ENCODE data around the gene MYO6.

The MYO6 gene

GRCh38 chr6:75766387-75766786, 17.3 kb downstream of the MYO6 start:
- DNase-seq = no peak

GRCh38 chr6:75770844-75771243, 21.8 kb downstream of the MYO6 start:
- no peak for DNase-seq

- DNase-seq = peak; percentile 12
Observed at GRCh38 chr6:75775219-75775618, 26.2 kb downstream of the MYO6 start.

GRCh38 chr6:75776461-75776860, 27.4 kb downstream of the MYO6 start:
- DNase-seq = no peak

- no peak for DNase-seq
Observed at GRCh38 chr6:75778757-75779156, 29.7 kb downstream of the MYO6 start.

GRCh38 chr6:75786152-75786551, 37.1 kb downstream of the MYO6 start:
- DNase-seq = no peak

- no peak for DNase-seq
Observed at GRCh38 chr6:75788894-75789293, 39.9 kb downstream of the MYO6 start.

GRCh38 chr6:75791881-75792280, 42.8 kb downstream of the MYO6 start:
- DNase-seq = no peak

GRCh38 chr6:75794351-75794846, 45.4 kb downstream of the MYO6 start:
- no peak for DNase-seq

- no peak for DNase-seq
Observed at GRCh38 chr6:75794954-75795739, 46.1 kb downstream of the MYO6 start.

GRCh38 chr6:75796723-75797122, 47.7 kb downstream of the MYO6 start:
- DNase-seq = no peak

GRCh38 chr6:75800133-75800532, 51.1 kb downstream of the MYO6 start:
- DNase-seq = no peak

- DNase-seq = no peak
Observed at GRCh38 chr6:75800708-75801505, 51.9 kb downstream of the MYO6 start.

GRCh38 chr6:75802366-75802765, 53.3 kb downstream of the MYO6 start:
- peak; percentile 45 for DNase-seq

- DNase-seq = no peak
Observed at GRCh38 chr6:75808507-75808906, 59.5 kb downstream of the MYO6 start.

GRCh38 chr6:75812560-75812959, 63.5 kb downstream of the MYO6 start:
- no peak for DNase-seq

GRCh38 chr6:75813476-75814250, 64.6 kb downstream of the MYO6 start:
- no peak for DNase-seq

GRCh38 chr6:75815756-75816155, 66.7 kb downstream of the MYO6 start:
- peak; percentile 44 for DNase-seq

- DNase-seq = peak; percentile 45
Observed at GRCh38 chr6:75818098-75818855, 69.2 kb downstream of the MYO6 start.

GRCh38 chr6:75819776-75820487, 70.9 kb downstream of the MYO6 start:
- no peak for DNase-seq

GRCh38 chr6:75824160-75824559, 75.1 kb downstream of the MYO6 start:
- DNase-seq = no peak

- DNase-seq = no peak
Observed at GRCh38 chr6:75827163-75827562, 78.1 kb downstream of the MYO6 start.

All from fibroblast of skin of scalp (primary cell).